Glutamatergic neuron (in vitro differentiated cells): ENCODE results near the gene POLR3GL. TPM values are rescaled to one million over a fixed set of nuclear protein-coding genes. Genes with fewer than 3 reads are reported as not detected.

Source experiments
- DNase-seq: peaks from one replicate; pipeline ENCODE4 v3.0.0; 2022
- H3K27ac Mint-ChIP-seq: one replicate; pipeline ENCODE4 v1.8.0; 2020; ENCODE audit warnings: mild to moderate bottlenecking, mixed read lengths, inconsistent platforms; ENCODE audit not compliant: unreplicated experiment
- H3K27me3 Mint-ChIP-seq: one replicate; pipeline ENCODE4 v1.8.0; 2020; ENCODE audit warnings: mild to moderate bottlenecking, moderate library complexity, mixed read lengths, inconsistent platforms; ENCODE audit not compliant: unreplicated experiment
- H3K36me3 Mint-ChIP-seq: one replicate; pipeline ENCODE4 v1.8.0; 2020; ENCODE audit warnings: mild to moderate bottlenecking, mixed read lengths, inconsistent platforms; ENCODE audit not compliant: unreplicated experiment
- H3K4me1 Mint-ChIP-seq: one replicate; pipeline ENCODE4 v1.8.0; 2020; ENCODE audit warnings: mild to moderate bottlenecking, low read depth, mixed read lengths, inconsistent platforms; ENCODE audit not compliant: unreplicated experiment
- H3K4me3 Mint-ChIP-seq: one replicate; pipeline ENCODE4 v1.8.0; 2020; ENCODE audit warnings: mild to moderate bottlenecking, mixed read lengths, inconsistent platforms; ENCODE audit not compliant: unreplicated experiment
- H3K9me3 Mint-ChIP-seq: one replicate; pipeline ENCODE4 v1.8.0; 2020; ENCODE audit warnings: mild to moderate bottlenecking, moderate library complexity, mixed read lengths, inconsistent platforms; ENCODE audit not compliant: unreplicated experiment
- CTCF ChIP-seq: fragments of 200-600 bp; sonication (generic); IDR thresholded peaks from one replicate; pipeline ENCODE4 v1.5.0; 2021; ENCODE audit not compliant: partially characterized antibody, unreplicated experiment
- total RNA-seq: library from RNA; stranded (reverse); fragmentation: NEBNext Ultra II Directional; extraction: Animal tissue kit (Norgen Biotek cat#: 25700); gene quantifications from one replicate; pipeline ENCODE4 v1.2.1, GENCODE V29; 2021; ENCODE audit not compliant: unreplicated experiment

Gene POLR3GL
- total RNA-seq, 1 donor from 2014 or later: 13.2 TPM

- Mint-ChIP-seq H3K27me3 (peaks cover 16% of the 10 kb centered on the region), H3K27ac (no peak overlapping the region), H3K4me3 (peak overlapping the region; percentile 97), H3K4me1 (peaks cover 27% of the 10 kb centered on the region), H3K9me3 (peaks cover 19% of the 10 kb centered on the region), H3K36me3 (no peaks in the 10 kb centered on the region)
- DNase-seq: peak; percentile 33
- TF ChIP-seq CTCF: no peak
These were observed 2.9 kb upstream of the POLR3GL start for GRCh38 chr1:145961425-145962156.

GRCh38 chr1:145962157-145963102 lies 2.1 kb upstream of the POLR3GL start:
- no peak for DNase-seq
- TF ChIP-seq CTCF: no peak
- Mint-ChIP-seq H3K4me3 (peak overlapping the region; percentile 97), H3K27me3 (peaks cover 16% of the 10 kb centered on the region), H3K9me3 (peaks cover 16% of the 10 kb centered on the region), H3K27ac (peak overlapping the region; percentile 50), H3K36me3 (no peaks in the 10 kb centered on the region), H3K4me1 (peaks cover 24% of the 10 kb centered on the region)

GRCh38 chr1:145963265-145964019 lies 1.0 kb upstream of the POLR3GL start:
- peak overlapping the region; percentile 92 for H3K4me3 Mint-ChIP-seq
- peak overlapping the region; percentile 88 for H3K27ac Mint-ChIP-seq
- H3K4me1 Mint-ChIP-seq: peaks cover 21% of the 10 kb centered on the region
- no peak for TF ChIP-seq CTCF
- peaks cover 16% of the 10 kb centered on the region for H3K9me3 Mint-ChIP-seq
- no peak for DNase-seq
- no peaks in the 10 kb centered on the region for H3K36me3 Mint-ChIP-seq
- H3K27me3 Mint-ChIP-seq: peaks cover 13% of the 10 kb centered on the region

GRCh38 chr1:145965119-145965744 lies 742 bp downstream of the POLR3GL start:
- peaks cover 8% of the 10 kb centered on the region for H3K9me3 Mint-ChIP-seq
- peak overlapping the region; percentile 88 for H3K27ac Mint-ChIP-seq
- H3K36me3 Mint-ChIP-seq: no peaks in the 10 kb centered on the region
- TF ChIP-seq CTCF: no peak
- H3K27me3 Mint-ChIP-seq: peaks cover 9% of the 10 kb centered on the region
- H3K4me3 Mint-ChIP-seq: peak overlapping the region; percentile 92
- H3K4me1 Mint-ChIP-seq: peaks cover 16% of the 10 kb centered on the region
- no peak for DNase-seq
